ENCODE measurements around the gene CUEDC1.

DNA sequence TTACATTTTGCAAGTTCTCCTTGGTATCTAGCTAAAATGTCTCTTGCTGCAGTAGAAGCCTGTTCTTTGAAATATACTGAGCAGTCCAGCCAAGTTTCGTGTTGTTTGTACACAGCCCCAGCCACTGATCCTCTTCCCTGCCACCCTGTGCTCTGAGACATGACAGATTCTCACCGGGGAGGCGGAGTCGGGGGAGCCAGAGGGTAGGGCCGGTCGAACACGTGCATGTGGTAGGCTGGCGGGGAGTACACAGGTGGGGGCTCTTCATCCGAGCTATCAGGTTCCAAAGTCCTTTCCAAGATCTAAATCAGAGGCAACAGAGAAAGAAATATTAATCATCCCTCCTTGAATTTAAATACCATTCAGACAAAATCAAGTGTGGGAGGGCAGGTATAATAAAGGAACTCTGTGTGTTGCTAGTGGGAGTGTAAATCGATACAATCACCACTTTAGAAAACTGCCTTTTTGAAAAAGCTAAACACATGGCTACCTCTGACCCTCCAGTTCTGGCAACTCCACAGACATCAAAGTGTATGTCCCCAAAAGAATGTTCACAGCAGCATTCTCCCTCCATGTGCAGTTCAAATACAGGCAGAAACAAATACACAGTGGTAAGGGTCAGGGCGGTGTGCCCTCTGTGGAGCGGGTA is 75.7 kb downstream of the CUEDC1 start:
- TF ChIP-seq, protein P1, sequence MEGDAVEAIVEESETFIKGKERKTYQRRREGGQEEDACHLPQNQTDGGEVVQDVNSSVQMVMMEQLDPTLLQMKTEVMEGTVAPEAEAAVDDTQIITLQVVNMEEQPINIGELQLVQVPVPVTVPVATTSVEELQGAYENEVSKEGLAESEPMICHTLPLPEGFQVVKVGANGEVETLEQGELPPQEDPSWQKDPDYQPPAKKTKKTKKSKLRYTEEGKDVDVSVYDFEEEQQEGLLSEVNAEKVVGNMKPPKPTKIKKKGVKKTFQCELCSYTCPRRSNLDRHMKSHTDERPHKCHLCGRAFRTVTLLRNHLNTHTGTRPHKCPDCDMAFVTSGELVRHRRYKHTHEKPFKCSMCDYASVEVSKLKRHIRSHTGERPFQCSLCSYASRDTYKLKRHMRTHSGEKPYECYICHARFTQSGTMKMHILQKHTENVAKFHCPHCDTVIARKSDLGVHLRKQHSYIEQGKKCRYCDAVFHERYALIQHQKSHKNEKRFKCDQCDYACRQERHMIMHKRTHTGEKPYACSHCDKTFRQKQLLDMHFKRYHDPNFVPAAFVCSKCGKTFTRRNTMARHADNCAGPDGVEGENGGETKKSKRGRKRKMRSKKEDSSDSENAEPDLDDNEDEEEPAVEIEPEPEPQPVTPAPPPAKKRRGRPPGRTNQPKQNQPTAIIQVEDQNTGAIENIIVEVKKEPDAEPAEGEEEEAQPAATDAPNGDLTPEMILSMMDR (IDR thresholded peaks at IDR 0.05): no peak
- no peak for TF ChIP-seq POLR2A (IDR thresholded peaks at IDR 0.05)
